Gastrocnemius medialis (tissue), 4 donors: ENCODE data around the gene BPIFB2. TPM values are rescaled to one million over a fixed set of nuclear protein-coding genes. Genes with fewer than 3 reads are reported as not detected.

ENCODE experiments used
- ATAC-seq, 2 donors: fragments of 150-250 bp; one replicate each; pipeline ENCODE4 v1.9.1; 2016
- DNase-seq, 2 donors: peaks; one replicate each; pipeline ENCODE4 v3.0.0-alpha.2; 2019
- H3K27ac ChIP-seq, 4 donors: fragments of 200-600 bp; sonication (generic); 1 replicate in 1 of 4; 2 replicates in 3 of 4; pipeline ENCODE4 v1.5.1; 2016 to 2018; ENCODE audit warnings: mild to moderate bottlenecking in 2 of 4, moderate library complexity in 1 of 4
- H3K27me3 ChIP-seq, 3 donors: fragments of 200-600 bp; sonication (generic) in 2 of 3; 1 replicate in 1 of 3; 2 replicates in 2 of 3; pipeline versions ENCODE4 v1.5.1 to v1.6.0; 2016 to 2019; ENCODE audit warnings: mild to moderate bottlenecking in 1 of 3, moderate library complexity in 1 of 3
- H3K36me3 ChIP-seq, 2 donors: fragments of 200-600 bp; sonication (generic) in 1 of 2; one replicate each; pipeline ENCODE4 v1.5.1; 2017 to 2018
- H3K4me1 ChIP-seq, 2 donors: fragments of 200-600 bp; sonication (generic) in 1 of 2; one replicate each; pipeline ENCODE4 v1.5.1; 2016 to 2017; ENCODE audit warnings: mild to moderate bottlenecking in 2 of 2
- H3K4me3 ChIP-seq, 4 donors: fragments of 200-600 bp; sonication (generic) in 3 of 4; 1 replicate in 1 of 4; 2 replicates in 3 of 4; pipeline ENCODE4 v1.5.1; 2016 to 2019; ENCODE audit warnings: mild to moderate bottlenecking in 2 of 4
- H3K9me3 ChIP-seq, 3 donors: fragments of 200-600 bp; sonication (generic) in 2 of 3; 1 replicate in 1 of 3; 2 replicates in 2 of 3; pipeline ENCODE4 v1.5.1; 2016 to 2019
- CTCF ChIP-seq, 5 experiments: fragments of 450-650 bp in 3 of 5; fragments of 200-600 bp in 2 of 5; sonication (generic) in 2 of 5; IDR thresholded peaks in 4 of 5; conservative IDR thresholded peaks in 1 of 5; 1 replicate in 4 of 5; 2 replicates in 1 of 5; pipeline ENCODE4 v1.5.1; 2016 to 2019; ENCODE audit warnings: antibody characterized with exemption in 5 of 5, mild to moderate bottlenecking in 3 of 5, moderate library complexity in 3 of 5
- POLR2A ChIP-seq, 2 donors: fragments of 450-650 bp; IDR thresholded peaks; one replicate each; pipeline ENCODE4 v1.6.1; 2017; ENCODE audit warnings: antibody characterized with exemption in 2 of 2, mild to moderate bottlenecking in 2 of 2, moderate library complexity in 2 of 2
- in situ Hi-C, 4 donors: fragments of 200-750 bp; cut with MboI; loops; one replicate each; pipeline versions ENCODE4 v1.15.0 to v1.8.0; 2017; ENCODE audit warnings: low sequenced_read_pairs in 4 of 4
- intact Hi-C: fragments of 100-400 bp; cut with DNase I; formaldehyde crosslinking; loops from one replicate; pipeline ENCODE4 v1.15.1; 2023; ENCODE audit warnings: low total_unique reads
- total RNA-seq, 4 donors: library from RNA; depleted of rRNA; stranded (reverse); fragments of >200 nt; gene quantifications; one replicate each; pipeline versions ENCODE4 v1.1.0 to v1.2.3, GENCODE V29; 2016

The BPIFB2 gene
- total RNA-seq, 4 donors from 2014 or later, result not detected

DNA sequence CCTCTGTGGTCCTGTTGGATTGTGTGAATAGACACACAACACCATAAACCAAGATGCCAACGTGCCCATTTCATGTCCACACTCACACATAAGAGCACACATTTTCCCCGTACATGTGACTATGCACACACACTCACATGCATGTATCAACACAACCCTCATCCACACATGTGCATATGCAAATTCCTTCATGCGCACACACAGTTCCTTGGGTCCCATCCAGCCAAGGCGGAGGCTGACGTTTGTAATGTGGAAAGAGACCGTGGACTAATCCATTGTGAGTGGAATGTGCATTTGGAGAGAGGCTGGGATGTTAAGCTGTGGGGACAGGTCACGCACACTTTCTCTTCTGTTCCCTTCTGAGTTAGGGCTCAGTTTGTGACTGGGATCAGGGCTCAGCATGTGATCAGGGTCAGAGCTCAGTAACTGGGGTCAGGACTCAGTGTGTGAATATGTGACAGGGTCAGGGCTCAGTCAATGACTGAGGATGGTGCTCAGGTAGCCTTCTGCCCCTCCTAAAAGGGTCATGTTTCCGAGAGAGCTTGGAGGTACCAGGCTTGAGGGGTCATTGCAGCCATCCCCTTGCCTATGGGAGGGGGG, 628 bp upstream of the BPIFB2 start:
- DNase-seq (no peak), ATAC-seq (no peak)
- no peak overlapping the region for H3K27ac ChIP-seq
- H3K4me3 ChIP-seq, result no peak overlapping the region
- in situ Hi-C loops, result loop anchor here in 1 of 4 donors (25.0 kb wide), 1 partner anchor 95 kb away; no protein-coding TSS in a partner anchor
- H3K4me1 ChIP-seq, result no peaks in the 10 kb centered on the region
- H3K27me3 ChIP-seq, result no peaks in the 10 kb centered on the region
- H3K36me3 ChIP-seq, result no peaks in the 10 kb centered on the region
- no peaks in the 10 kb centered on the region for H3K9me3 ChIP-seq
- TF ChIP-seq CTCF (IDR thresholded peaks at IDR 0.05 in 4 of 5, conservative IDR thresholded peaks at IDR 0.05 in 1 of 5), result no peak
- TF ChIP-seq POLR2A (IDR thresholded peaks at IDR 0.05), result no peak
- intact Hi-C loops, result no loop called here

DNA sequence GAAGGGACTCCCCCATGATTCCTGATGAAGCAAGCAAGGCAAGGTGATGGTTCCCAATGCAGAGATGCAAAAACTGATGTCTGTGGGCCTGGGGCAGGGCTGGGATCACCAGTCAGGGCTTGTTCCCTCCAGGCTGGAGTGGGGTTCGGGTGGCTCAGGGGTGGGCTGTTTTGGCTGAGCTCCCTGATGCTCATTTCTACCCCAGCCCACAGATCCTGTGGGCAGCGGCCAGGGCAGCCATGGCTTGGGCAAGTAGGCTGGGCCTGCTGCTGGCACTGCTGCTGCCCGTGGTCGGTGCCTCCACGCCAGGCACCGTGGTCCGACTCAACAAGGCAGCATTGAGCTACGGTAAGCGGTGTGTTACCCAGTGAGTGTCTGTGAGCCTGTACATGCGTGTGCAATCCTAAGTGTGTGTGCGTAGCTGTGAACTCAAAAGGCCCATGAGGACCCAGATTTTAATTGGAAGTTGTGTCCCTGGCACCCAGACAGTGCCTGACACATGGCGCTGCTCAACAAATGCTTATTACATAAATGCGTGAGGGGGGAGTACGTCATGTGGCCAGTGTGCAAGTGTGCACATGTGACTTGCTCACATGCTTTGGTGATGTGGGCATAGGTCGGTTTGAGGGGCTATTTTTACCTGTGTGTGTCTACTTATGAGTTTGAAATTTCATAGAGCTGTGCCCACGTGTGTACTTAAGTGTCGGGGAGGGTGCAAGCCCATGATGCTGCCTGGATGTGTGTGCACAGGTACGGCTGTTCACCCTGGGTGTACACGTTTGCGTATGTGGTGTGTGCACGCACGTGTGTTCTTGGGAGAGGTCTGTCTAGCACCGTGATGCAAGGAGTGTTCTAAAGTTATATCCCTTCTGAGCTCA, 1.1 kb downstream of the BPIFB2 start:
- ATAC-seq (no peak), DNase-seq (no peak)
- H3K27ac ChIP-seq, result no peak overlapping the region
- H3K9me3 ChIP-seq, result no peaks in the 10 kb centered on the region
- no peak overlapping the region for H3K4me3 ChIP-seq
- intact Hi-C loops (no loop called here), in situ Hi-C loops (loop anchor here in 1 of 4 donors (25.0 kb wide), 1 partner anchor 96 kb away; no protein-coding TSS in a partner anchor)
- TF ChIP-seq POLR2A (IDR thresholded peaks at IDR 0.05) (no peak), CTCF (IDR thresholded peaks at IDR 0.05 in 4 of 5, conservative IDR thresholded peaks at IDR 0.05 in 1 of 5) (no peak)
- no peaks in the 10 kb centered on the region for H3K36me3 ChIP-seq
- peaks cover 0 to 10% (median 0%) of the 10 kb centered on the region in 3 donors for H3K27me3 ChIP-seq
- no peaks in the 10 kb centered on the region for H3K4me1 ChIP-seq

GRCh38 chr20:33009214-33010132, 2.0 kb downstream of the BPIFB2 start:
- intact Hi-C loops (no loop called here), in situ Hi-C loops (loop anchor here in 1 of 4 donors (25.0 kb wide), 1 partner anchor 97 kb away; no protein-coding TSS in a partner anchor)
- H3K36me3 ChIP-seq, result no peaks in the 10 kb centered on the region
- H3K27me3 ChIP-seq, result peaks cover 0 to 17% (median 2%) of the 10 kb centered on the region in 3 donors
- no peak overlapping the region for H3K4me3 ChIP-seq
- H3K4me1 ChIP-seq, result no peaks in the 10 kb centered on the region
- no peak for ATAC-seq
- no peak overlapping the region for H3K27ac ChIP-seq
- TF ChIP-seq POLR2A (IDR thresholded peaks at IDR 0.05) (no peak), CTCF (IDR thresholded peaks at IDR 0.05 in 4 of 5, conservative IDR thresholded peaks at IDR 0.05 in 1 of 5) (no peak)
- H3K9me3 ChIP-seq, result no peaks in the 10 kb centered on the region
- no peak for DNase-seq

DNA sequence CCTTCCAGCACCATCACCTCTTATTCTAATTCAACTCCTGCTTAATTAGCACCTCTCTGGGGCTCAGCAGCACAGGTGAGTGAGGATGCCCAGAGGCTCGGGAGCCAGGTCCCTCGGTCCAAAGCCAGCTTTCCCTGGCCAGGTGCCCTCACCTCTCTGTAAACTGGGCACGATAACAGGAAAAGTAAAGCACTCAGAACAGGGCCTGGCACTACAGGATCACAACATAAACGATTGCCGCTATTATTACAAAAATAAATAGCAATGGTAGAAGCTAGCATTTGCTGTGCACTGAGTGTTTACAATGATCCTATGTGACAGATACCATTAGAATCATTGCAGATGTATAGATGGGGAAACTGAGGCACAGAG, 2.6 kb downstream of the BPIFB2 start:
- intact Hi-C loops, result no loop called here
- TF ChIP-seq POLR2A (IDR thresholded peaks at IDR 0.05) (no peak), CTCF (IDR thresholded peaks at IDR 0.05 in 4 of 5, conservative IDR thresholded peaks at IDR 0.05 in 1 of 5) (no peak)

More for the DNA sequence above, 2.6 kb downstream of the BPIFB2 start:
- peaks cover 0 to 22% (median 2%) of the 10 kb centered on the region in 3 donors for H3K27me3 ChIP-seq
- no peak overlapping the region for H3K27ac ChIP-seq
- no peaks in the 10 kb centered on the region for H3K4me1 ChIP-seq
- no peak for DNase-seq
- in situ Hi-C loops, result loop anchor here in 1 of 4 donors (25.0 kb wide), 1 partner anchor 98 kb away; no protein-coding TSS in a partner anchor
- H3K36me3 ChIP-seq, result no peaks in the 10 kb centered on the region
- H3K9me3 ChIP-seq, result no peaks in the 10 kb centered on the region
- no peak for ATAC-seq
- no peak overlapping the region for H3K4me3 ChIP-seq
